Breast epithelium (tissue), 3 donors: Measurements from ENCODE around the gene FAM227B.

Source experiments
- POLR2A ChIP-seq: fragments of 450-650 bp; IDR thresholded peaks from one replicate; pipeline ENCODE4 v1.6.1; 2016; ENCODE audit warnings: antibody characterized with exemption, mild to moderate bottlenecking, moderate library complexity
- TF ChIP-seq, protein P1 (sequence below), 3 donors: fragments of 450-650 bp; IDR thresholded peaks; one replicate each; pipeline ENCODE4 v1.5.1; 2016 to 2017; ENCODE audit warnings: antibody characterized with exemption in 3 of 3, mild to moderate bottlenecking in 3 of 3, moderate library complexity in 3 of 3

DNA sequence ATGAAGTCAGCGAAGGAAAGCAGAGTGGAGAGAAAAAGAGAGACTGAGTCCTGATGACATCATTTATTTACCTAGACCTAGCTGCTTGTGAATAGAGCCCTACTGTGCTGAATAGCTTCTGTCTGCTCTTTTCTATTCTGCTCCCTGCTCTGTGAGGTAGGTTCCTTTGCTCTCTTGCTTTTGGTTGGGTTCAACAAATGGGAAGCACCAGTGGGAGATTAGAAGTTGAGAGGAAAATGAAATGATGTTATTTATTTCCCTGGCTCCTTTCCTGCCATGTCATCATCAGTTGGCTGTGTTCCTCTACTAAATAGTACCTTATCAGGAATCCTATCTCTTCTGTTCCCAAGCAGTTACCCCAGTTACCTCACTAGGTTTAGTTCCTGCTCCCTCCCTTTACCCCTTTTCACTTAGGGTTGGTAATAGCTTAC is 23.8 kb upstream of the FAM227B start:
- TF ChIP-seq, protein P1, sequence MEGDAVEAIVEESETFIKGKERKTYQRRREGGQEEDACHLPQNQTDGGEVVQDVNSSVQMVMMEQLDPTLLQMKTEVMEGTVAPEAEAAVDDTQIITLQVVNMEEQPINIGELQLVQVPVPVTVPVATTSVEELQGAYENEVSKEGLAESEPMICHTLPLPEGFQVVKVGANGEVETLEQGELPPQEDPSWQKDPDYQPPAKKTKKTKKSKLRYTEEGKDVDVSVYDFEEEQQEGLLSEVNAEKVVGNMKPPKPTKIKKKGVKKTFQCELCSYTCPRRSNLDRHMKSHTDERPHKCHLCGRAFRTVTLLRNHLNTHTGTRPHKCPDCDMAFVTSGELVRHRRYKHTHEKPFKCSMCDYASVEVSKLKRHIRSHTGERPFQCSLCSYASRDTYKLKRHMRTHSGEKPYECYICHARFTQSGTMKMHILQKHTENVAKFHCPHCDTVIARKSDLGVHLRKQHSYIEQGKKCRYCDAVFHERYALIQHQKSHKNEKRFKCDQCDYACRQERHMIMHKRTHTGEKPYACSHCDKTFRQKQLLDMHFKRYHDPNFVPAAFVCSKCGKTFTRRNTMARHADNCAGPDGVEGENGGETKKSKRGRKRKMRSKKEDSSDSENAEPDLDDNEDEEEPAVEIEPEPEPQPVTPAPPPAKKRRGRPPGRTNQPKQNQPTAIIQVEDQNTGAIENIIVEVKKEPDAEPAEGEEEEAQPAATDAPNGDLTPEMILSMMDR (IDR thresholded peaks at IDR 0.05): no peak
- no peak for TF ChIP-seq POLR2A
